Fibroblast of villous mesenchyme (primary cell): ENCODE measurements around the gene SLC16A1. TPM values are rescaled to one million over a fixed set of nuclear protein-coding genes. Genes with fewer than 3 reads are reported as not detected.

ENCODE experiments used
- DNase-seq: peaks from one replicate; pipeline ENCODE4 v3.0.0-alpha.2; 2010; ENCODE audit warnings: low read depth
- H3K4me3 ChIP-seq: 2 replicates; pipeline ENCODE4 v1.5.1; 2011; ENCODE audit warnings: low read depth, mild to moderate bottlenecking, low read length
- CTCF ChIP-seq: IDR thresholded peaks from 2 replicates; pipeline ENCODE4 v1.5.1; 2012; ENCODE audit warnings: low read depth, mild to moderate bottlenecking, low read length; ENCODE audit not compliant: insufficient read depth
- total RNA-seq: library from RNA; depleted of rRNA; stranded (reverse); fragments of >200 nt; gene quantifications from 2 replicates; pipeline ENCODE4 v1.2.3, GENCODE V29; 2012

The SLC16A1 gene
- total RNA-seq, 1 donor = 129 TPM

- TF ChIP-seq CTCF = no peak
- no peak overlapping the region for H3K4me3 ChIP-seq
- no peak for DNase-seq
Measured at GRCh38 chr1:112992780-112993179, 36.8 kb upstream of the SLC16A1 start.

GRCh38 chr1:112991402-112992120, 35.6 kb upstream of the SLC16A1 start:
- no peak overlapping the region for H3K4me3 ChIP-seq
- TF ChIP-seq CTCF = no peak
- DNase-seq = no peak

GRCh38 chr1:112990271-112990670, 34.3 kb upstream of the SLC16A1 start:
- no peak overlapping the region for H3K4me3 ChIP-seq
- TF ChIP-seq CTCF = no peak
- no peak for DNase-seq

- H3K4me3 ChIP-seq = no peak overlapping the region
Measured at GRCh38 chr1:112988367-112988766, 32.4 kb upstream of the SLC16A1 start.

GRCh38 chr1:112985123-112985522, 29.1 kb upstream of the SLC16A1 start:
- H3K4me3 ChIP-seq = no peak overlapping the region
- no peak for TF ChIP-seq CTCF
- DNase-seq = no peak

More at GRCh38 chr1:112988367-112988766, 32.4 kb upstream of the SLC16A1 start:
- no peak for TF ChIP-seq CTCF
- DNase-seq = no peak

GRCh38 chr1:112983537-112984131, 27.6 kb upstream of the SLC16A1 start:
- no peak overlapping the region for H3K4me3 ChIP-seq
- TF ChIP-seq CTCF = no peak
- DNase-seq = no peak
